ENCODE measurements around the gene P2RY13. TPM values are rescaled to one million over a fixed set of nuclear protein-coding genes. Genes with fewer than 3 reads are reported as not detected.

Gene P2RY13
- total and polyA plus RNA-seq, 12 donors, result 0.66 to 6.0 (median 2.3) TPM

- Histone ChIP-seq H3K27me3 (no peaks in the 10 kb centered on the region), H3K36me3 (replicated peaks in 1 of 2) (no peaks in the 10 kb centered on the region), H3K4me1 (replicated peaks in 1 of 2) (no peaks in the 10 kb centered on the region), H3K27ac (no peak overlapping the region), H3K9me3 (replicated peaks in 1 of 3) (no peaks in the 10 kb centered on the region), H3K4me3 (no peak overlapping the region)
- DNase-seq, result peak in 1 of 7 donors; percentile 2
- intact Hi-C loops (cut with DNase I), result no loop called here
- TF ChIP-seq CTCF (IDR thresholded peaks at IDR 0.05), result no peak
- TF ChIP-seq POLR2A (IDR thresholded peaks at IDR 0.05), result no peak
- 47 to 55% (median 51%) methylated on average over 2 of the region's 2 CpGs for WGBS, 4 donors
Observed at GRCh38 chr3:151356794-151357462, 27.6 kb upstream of the P2RY13 start.

DNA sequence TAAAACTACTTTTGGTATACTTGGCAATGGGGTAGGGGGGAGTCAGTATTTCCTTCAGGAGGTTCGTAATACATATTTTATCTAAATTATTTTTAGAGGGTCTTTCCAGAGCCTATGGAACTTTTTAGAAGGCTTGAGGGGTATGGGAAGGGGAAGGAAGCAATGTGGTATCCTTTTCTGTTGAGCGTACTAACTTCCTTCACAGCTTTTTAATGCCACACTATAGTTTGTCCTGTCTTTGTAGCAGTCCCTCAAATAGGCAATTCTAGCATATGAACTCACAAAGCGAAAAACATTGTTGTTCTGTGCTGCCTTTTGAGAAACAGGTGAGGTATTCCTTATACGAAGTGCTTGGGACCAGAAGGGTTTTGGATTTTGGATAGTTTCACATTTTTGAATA is 22.3 kb upstream of the P2RY13 start:
- Histone ChIP-seq H3K4me3 (no peak overlapping the region), H3K4me1 (replicated peaks in 1 of 2) (no peaks in the 10 kb centered on the region), H3K36me3 (replicated peaks in 1 of 2) (no peaks in the 10 kb centered on the region), H3K27me3 (no peaks in the 10 kb centered on the region), H3K9me3 (replicated peaks in 1 of 3) (no peaks in the 10 kb centered on the region), H3K27ac (no peak overlapping the region)
- intact Hi-C loops (cut with DNase I), result no loop called here
- WGBS, 4 donors, result 77 to 82% (median 77%) methylated on average over 4 of the region's 4 CpGs
- no peak for TF ChIP-seq CTCF (IDR thresholded peaks at IDR 0.05)
- TF ChIP-seq POLR2A (IDR thresholded peaks at IDR 0.05), result no peak
- no peak for DNase-seq

- intact Hi-C loops (cut with DNase I), result no loop called here
- Histone ChIP-seq H3K27me3 (no peaks in the 10 kb centered on the region), H3K4me3 (no peak overlapping the region), H3K9me3 (replicated peaks in 1 of 3) (no peaks in the 10 kb centered on the region), H3K36me3 (replicated peaks in 1 of 2) (no peaks in the 10 kb centered on the region), H3K27ac (no peak overlapping the region), H3K4me1 (replicated peaks in 1 of 2) (peaks cover under 1% of the 10 kb centered on the region in 2 donors)
- 84 to 94% (median 90%) methylated on average over 1 of the region's 1 CpG for WGBS, 4 donors
- DNase-seq, result no peak
- TF ChIP-seq CTCF (IDR thresholded peaks at IDR 0.05) (no peak), POLR2A (IDR thresholded peaks at IDR 0.05) (no peak)
Observed at GRCh38 chr3:151351219-151351618, 21.9 kb upstream of the P2RY13 start.

- TF ChIP-seq POLR2A (IDR thresholded peaks at IDR 0.05) (no peak), CTCF (IDR thresholded peaks at IDR 0.05) (no peak)
- Histone ChIP-seq H3K4me1 (replicated peaks in 1 of 2) (peaks cover 6% of the 10 kb centered on the region in 2 donors), H3K9me3 (replicated peaks in 1 of 3) (no peaks in the 10 kb centered on the region), H3K27ac (no peak overlapping the region), H3K4me3 (no peak overlapping the region), H3K27me3 (no peaks in the 10 kb centered on the region), H3K36me3 (replicated peaks in 1 of 2) (no peaks in the 10 kb centered on the region)
- no peak for DNase-seq
- WGBS, 4 donors, result 52 to 75% (median 58%) methylated on average over 1 of the region's 1 CpG
- intact Hi-C loops (cut with DNase I), result no loop called here
Observed at GRCh38 chr3:151350656-151351055, 21.3 kb upstream of the P2RY13 start.
